WTC11 (cell line): ENCODE results near the gene INO80E. TPM values are rescaled to one million over a fixed set of nuclear protein-coding genes. Genes with fewer than 3 reads are reported as not detected.

ENCODE experiments used
- ATAC-seq: fragments of 200-7000 bp; cut with Tn5 transposase; 2 replicates; pipeline ENCODE4 v1.10.0; 2021; ENCODE audit warnings: mild to moderate bottlenecking, moderate library complexity
- CTCF ChIA-PET: fragments of 300-600 bp; sonication (Branson Sonifier 250); formaldehyde crosslinking; loops from one replicate; lab custom pipeline; 2021; ENCODE audit warnings: antibody characterized with exemption; lab: Charles Lee
- POLR2A ChIA-PET: fragments of 350-600 bp; sonication (Branson Sonifier 250); formaldehyde crosslinking; loops from one replicate; lab custom pipeline; 2021; ENCODE audit warnings: antibody characterized with exemption; lab: Charles Lee
- DNase-seq: peaks from one replicate; pipeline ENCODE4 v3.0.0; 2021; ENCODE audit warnings: low spot score
- H3K27ac Mint-ChIP-seq: 2 replicates; pipeline ENCODE4 v1.8.0; 2021; ENCODE audit warnings: mixed read lengths
- H3K27me3 Mint-ChIP-seq: 2 replicates; pipeline ENCODE4 v1.8.0; 2021; ENCODE audit warnings: low read depth, mild to moderate bottlenecking, moderate library complexity, mixed read lengths
- H3K36me3 Mint-ChIP-seq: 2 replicates; pipeline ENCODE4 v1.8.0; 2021; ENCODE audit warnings: mixed read lengths
- H3K4me1 Mint-ChIP-seq: 2 replicates; pipeline ENCODE4 v1.8.0; 2022; ENCODE audit warnings: mixed read lengths
- H3K4me3 Mint-ChIP-seq: 2 replicates; pipeline ENCODE4 v1.8.0; 2021; ENCODE audit warnings: mild to moderate bottlenecking, moderate library complexity, mixed read lengths
- H3K9me3 Mint-ChIP-seq: 2 replicates; pipeline ENCODE4 v1.8.0; 2021; ENCODE audit warnings: mixed read lengths
- AFF4 ChIP-seq: sonication (generic); formaldehyde crosslinking; IDR thresholded peaks from 2 replicates; pipeline ENCODE4 v1.8.1; 2023; ENCODE audit warnings: mild to moderate bottlenecking, missing genetic modification reagents, borderline replicate concordance
- ATF6 ChIP-seq: sonication (generic); formaldehyde crosslinking; IDR thresholded peaks from 2 replicates; pipeline ENCODE4 v1.8.1; 2023; ENCODE audit warnings: mild to moderate bottlenecking, missing genetic modification reagents
- E2F1 ChIP-seq: sonication (generic); formaldehyde crosslinking; IDR thresholded peaks from 2 replicates; pipeline ENCODE4 v1.8.0; 2022; ENCODE audit warnings: mild to moderate bottlenecking, missing genetic modification reagents
- E2F5 ChIP-seq: sonication (generic); formaldehyde crosslinking; IDR thresholded peaks from 2 replicates; pipeline ENCODE4 v1.8.1; 2022; ENCODE audit warnings: mild to moderate bottlenecking, moderate library complexity, missing genetic modification reagents
- ELF4 ChIP-seq: sonication (generic); formaldehyde crosslinking; IDR thresholded peaks from 2 replicates; pipeline ENCODE4 v1.8.1; 2022; ENCODE audit warnings: low read depth, mild to moderate bottlenecking, moderate library complexity, missing genetic modification reagents
- HMGA2 ChIP-seq: fragments of 250-450 bp; sonication (Bioruptor Pico); IDR thresholded peaks from 2 replicates; pipeline ENCODE4 v1.4.0; 2021; ENCODE audit warnings: mild to moderate bottlenecking, moderate library complexity
- KAT7 ChIP-seq: sonication (generic); formaldehyde crosslinking; IDR thresholded peaks from 2 replicates; pipeline ENCODE4 v1.8.1; 2023; ENCODE audit warnings: missing genetic modification reagents, mild to moderate bottlenecking, borderline replicate concordance
- MAX ChIP-seq: sonication (generic); formaldehyde crosslinking; IDR thresholded peaks from 2 replicates; pipeline ENCODE4 v1.8.0; 2022; ENCODE audit warnings: mild to moderate bottlenecking, missing genetic modification reagents
- NFYB ChIP-seq: sonication (generic); formaldehyde crosslinking; conservative IDR thresholded peaks from 2 replicates; pipeline ENCODE4 v1.8.0; 2022; ENCODE audit warnings: low read depth, missing genetic modification reagents
- NR3C1 ChIP-seq: sonication (generic); formaldehyde crosslinking; conservative IDR thresholded peaks from 2 replicates; pipeline ENCODE4 v1.8.1; 2023; ENCODE audit warnings: low read depth, mild to moderate bottlenecking, missing genetic modification reagents
- PRRX2 ChIP-seq: fragments of 250-450 bp; sonication (Bioruptor Pico); IDR thresholded peaks from 2 replicates; pipeline ENCODE4 v1.8.0; 2021; ENCODE audit warnings: mild to moderate bottlenecking
- RORB ChIP-seq: fragments of 250-450 bp; sonication (Bioruptor Pico); IDR thresholded peaks from 2 replicates; pipeline ENCODE4 v1.9.0; 2021; ENCODE audit warnings: mild to moderate bottlenecking
- SMAD3 ChIP-seq: sonication (generic); formaldehyde crosslinking; IDR thresholded peaks from 2 replicates; pipeline ENCODE4 v1.8.0; 2022; ENCODE audit warnings: missing genetic modification reagents, mild to moderate bottlenecking, borderline replicate concordance
- SMAD4 ChIP-seq: sonication (generic); formaldehyde crosslinking; IDR thresholded peaks from 2 replicates; pipeline ENCODE4 v1.8.0; 2022; ENCODE audit warnings: mild to moderate bottlenecking, missing genetic modification reagents
- TEAD4 ChIP-seq: sonication (generic); formaldehyde crosslinking; IDR thresholded peaks from 2 replicates; pipeline ENCODE4 v1.8.0; 2022; ENCODE audit warnings: mild to moderate bottlenecking, missing genetic modification reagents
- USF1 ChIP-seq: sonication (generic); formaldehyde crosslinking; IDR thresholded peaks from 2 replicates; pipeline ENCODE4 v1.8.0; 2022; ENCODE audit warnings: mild to moderate bottlenecking, missing genetic modification reagents
- USF2 ChIP-seq: sonication (generic); formaldehyde crosslinking; IDR thresholded peaks from 2 replicates; pipeline ENCODE4 v1.8.1; 2023; ENCODE audit warnings: mild to moderate bottlenecking, missing genetic modification reagents, moderate library complexity
- ZMAT4 ChIP-seq: fragments of 250-450 bp; sonication (Bioruptor Pico); IDR thresholded peaks from 2 replicates; pipeline ENCODE4 v1.9.0; 2021; ENCODE audit warnings: mild to moderate bottlenecking
- ZNF317 ChIP-seq: sonication (generic); formaldehyde crosslinking; IDR thresholded peaks from 2 replicates; pipeline ENCODE4 v1.8.1; 2023; ENCODE audit warnings: low read depth, mild to moderate bottlenecking, moderate library complexity, missing genetic modification reagents, borderline replicate concordance
- ZNF512 ChIP-seq: sonication (generic); formaldehyde crosslinking; IDR thresholded peaks from 2 replicates; pipeline ENCODE4 v1.8.1; 2022; ENCODE audit warnings: missing genetic modification reagents, borderline replicate concordance
- total RNA-seq: library from RNA; stranded (reverse); gene quantifications from 3 replicates; pipeline ENCODE4 v1.2.3, GENCODE V29; 2021

INO80E gene
- total RNA-seq, 1 experiment from 2014 or later = 101 TPM

GRCh38 chr16:29983420-29984136 lies 12.5 kb upstream of the INO80E start:
- DNase-seq = no peak
- H3K9me3 Mint-ChIP-seq = no peaks in the 10 kb centered on the region
- H3K27ac Mint-ChIP-seq = no peak overlapping the region
- TF ChIP-seq E2F5 (no peak), AFF4 (CRISPR knock-in tag) (no peak), RORB (CRISPR knock-in tag) (no peak), TEAD4 (no peak), ZMAT4 (CRISPR knock-in tag) (no peak), KAT7 (no peak), USF1 (CRISPR knock-in tag) (no peak), ELF4 (no peak), HMGA2 (no peak)
- H3K36me3 Mint-ChIP-seq = peaks cover 71% of the 10 kb centered on the region
- no peak overlapping the region for H3K4me3 Mint-ChIP-seq
- no peaks in the 10 kb centered on the region for H3K27me3 Mint-ChIP-seq
- CTCF ChIA-PET = interaction anchor here (0.6 kb wide), 1 partner anchor 531 kb away, joined by 3 read pairs; no protein-coding TSS in a partner anchor
- POLR2A ChIA-PET = no interaction called here
- H3K4me1 Mint-ChIP-seq = no peaks in the 10 kb centered on the region
- no peak for ATAC-seq

- Mint-ChIP-seq H3K27me3 (no peaks in the 10 kb centered on the region), H3K9me3 (no peaks in the 10 kb centered on the region), H3K36me3 (peaks cover 68% of the 10 kb centered on the region), H3K4me3 (no peak overlapping the region), H3K4me1 (no peaks in the 10 kb centered on the region), H3K27ac (no peak overlapping the region)
- ChIA-PET CTCF (no interaction called here), POLR2A (no interaction called here)
- DNase-seq (no peak), ATAC-seq (no peak)
- no peak for TF ChIP-seq ATF6 (CRISPR knock-in tag)
- TF ChIP-seq SMAD4 = no peak
- TF ChIP-seq E2F1 (CRISPR knock-in tag) = no peak
- no peak for TF ChIP-seq SMAD3
- TF ChIP-seq NFYB (CRISPR knock-in tag) = no peak
- no peak for TF ChIP-seq ZNF512 (CRISPR knock-in tag)
- no peak for TF ChIP-seq ZNF317 (CRISPR knock-in tag)
- TF ChIP-seq MAX (CRISPR knock-in tag) = no peak
- TF ChIP-seq NR3C1 (CRISPR knock-in tag) = no peak
- no peak for TF ChIP-seq PRRX2 (CRISPR knock-in tag)
- no peak for TF ChIP-seq USF2 (CRISPR knock-in tag)
Measured at GRCh38 chr16:29984137-29984763, 11.8 kb upstream of the INO80E start.
